ENCODE measurements around the gene TWIST2.

TWIST2 gene

GRCh38 chr2:238891457-238892203, 43.7 kb downstream of the TWIST2 start:
- no peak for DNase-seq

DNA sequence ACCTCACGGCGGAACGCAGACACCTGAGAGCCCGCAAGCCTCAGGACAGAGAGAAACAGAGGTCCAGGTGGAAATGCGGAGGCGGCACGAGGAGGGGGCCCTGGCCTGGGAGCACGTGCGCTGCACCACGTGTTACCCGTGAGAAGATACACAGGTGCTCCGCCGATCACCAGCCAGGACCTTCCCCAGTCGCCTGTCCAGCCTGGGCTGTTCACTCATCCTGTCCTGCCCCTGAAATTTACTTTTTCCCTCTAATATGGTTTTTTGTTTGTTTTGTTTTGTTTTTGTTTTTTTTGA, 44.3 kb downstream of the TWIST2 start:
- no peak for DNase-seq

- no peak for DNase-seq
Measured at GRCh38 chr2:238892796-238893195, 44.9 kb downstream of the TWIST2 start.

- no peak for DNase-seq
Measured at GRCh38 chr2:238893349-238894000, 45.6 kb downstream of the TWIST2 start.

DNA sequence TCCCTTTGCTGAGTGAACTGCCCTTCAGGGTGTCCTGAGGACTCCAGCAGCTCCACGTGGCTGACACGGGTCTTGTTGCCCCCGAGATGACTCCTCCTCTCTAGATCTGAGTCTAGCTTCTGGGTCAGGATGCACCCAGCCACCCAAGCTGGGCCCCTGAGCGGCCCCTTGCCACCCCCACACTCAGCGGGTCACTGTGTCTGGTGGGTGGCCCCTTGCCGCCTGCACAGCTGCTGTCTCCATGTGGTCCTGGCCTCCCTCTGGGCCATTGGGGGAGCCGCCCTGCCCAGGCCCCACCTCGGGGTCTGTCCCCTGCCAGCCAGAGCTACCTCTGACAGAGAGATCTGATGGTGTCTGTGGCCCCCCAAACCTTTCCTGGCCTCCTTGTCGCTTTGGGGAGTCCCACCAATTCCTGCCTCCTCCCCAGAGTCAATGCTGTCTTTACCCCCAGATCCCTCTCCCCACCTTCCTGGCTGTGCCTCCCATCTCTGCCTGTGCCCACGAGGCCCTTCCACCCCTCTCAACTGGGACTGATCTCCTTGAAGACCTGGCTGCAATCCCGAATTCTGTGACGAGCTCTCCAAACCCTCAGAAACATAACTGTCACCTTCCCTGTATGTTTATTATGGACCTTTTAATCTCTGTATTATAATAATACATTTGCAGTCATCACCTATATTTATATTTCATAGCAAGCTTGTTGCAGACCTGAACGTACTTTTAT, 46.5 kb downstream of the TWIST2 start:
- no peak for DNase-seq

- no peak for DNase-seq
Measured at GRCh38 chr2:238894950-238895298, 47.0 kb downstream of the TWIST2 start.

DNA sequence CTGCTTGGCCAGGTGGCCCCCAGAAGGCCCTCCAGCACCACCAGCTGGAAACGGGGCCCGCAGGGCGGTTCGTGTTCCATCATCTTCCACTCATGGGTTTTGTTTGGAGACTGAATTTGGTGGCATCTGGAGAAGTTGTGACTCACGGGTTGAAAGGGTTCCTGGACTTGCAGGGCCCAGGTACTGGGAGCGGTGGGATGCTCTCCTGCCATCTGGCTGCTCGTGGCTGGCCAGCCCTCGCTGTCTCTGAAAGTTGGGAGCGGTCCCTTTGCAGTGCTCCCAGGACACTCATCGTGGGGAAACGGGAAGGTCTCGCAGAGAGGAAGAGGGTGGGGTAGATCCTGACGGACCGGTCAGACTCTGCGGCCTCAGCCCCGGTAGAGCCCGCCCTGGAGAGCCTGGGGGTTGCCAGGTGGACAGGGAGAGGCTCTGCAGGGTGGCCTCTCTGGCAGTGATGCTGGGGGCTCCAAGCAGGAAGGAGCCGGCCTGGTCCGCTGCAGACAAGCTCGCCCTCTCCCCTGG, 47.5 kb downstream of the TWIST2 start:
- DNase-seq = no peak

- no peak for DNase-seq
Measured at GRCh38 chr2:238895891-238896600, 48.2 kb downstream of the TWIST2 start.

DNA sequence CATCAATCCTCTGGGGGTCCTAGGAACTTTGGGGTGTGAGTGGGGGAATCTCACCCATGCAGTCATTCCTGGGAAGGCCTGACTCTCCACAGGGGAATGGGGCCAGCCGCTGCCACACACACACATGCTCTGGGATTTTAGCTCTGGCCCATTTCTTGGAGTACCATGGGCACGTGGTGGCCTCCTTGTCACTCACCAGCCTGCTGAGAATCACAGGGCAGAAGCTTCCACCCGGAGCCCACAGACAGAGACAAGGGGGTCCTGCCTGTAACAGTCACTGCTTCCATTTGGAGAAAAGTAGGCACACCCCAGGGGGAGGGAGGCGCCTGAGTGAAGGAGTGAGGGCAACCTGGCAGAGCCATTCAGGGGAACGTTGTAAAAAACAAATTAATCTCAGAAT, 48.8 kb downstream of the TWIST2 start:
- DNase-seq = no peak

GRCh38 chr2:238897122-238897880, 49.4 kb downstream of the TWIST2 start:
- no peak for DNase-seq

DNA sequence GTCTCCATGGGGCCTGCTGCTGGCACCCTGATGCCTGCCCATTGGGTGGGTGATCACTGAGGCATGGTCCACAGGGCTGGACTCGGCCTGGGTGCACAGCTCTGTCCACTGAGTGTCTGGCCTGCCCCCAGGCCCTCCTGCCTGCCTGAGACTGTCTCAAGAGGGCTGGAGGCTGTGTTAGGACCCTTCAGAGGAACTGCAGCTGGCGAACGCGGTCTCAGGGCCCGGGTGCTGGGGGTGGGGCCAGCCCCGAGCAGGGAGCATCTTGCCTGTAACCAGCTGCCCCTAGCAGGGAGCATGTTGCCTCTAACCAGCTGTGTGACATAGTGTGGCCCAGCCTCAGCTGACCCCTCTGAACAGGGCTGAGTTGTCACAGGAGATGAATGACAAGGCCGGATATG, 50.0 kb downstream of the TWIST2 start:
- DNase-seq = no peak

- no peak for DNase-seq
Measured at GRCh38 chr2:238898534-238899281, 50.8 kb downstream of the TWIST2 start.

DNA sequence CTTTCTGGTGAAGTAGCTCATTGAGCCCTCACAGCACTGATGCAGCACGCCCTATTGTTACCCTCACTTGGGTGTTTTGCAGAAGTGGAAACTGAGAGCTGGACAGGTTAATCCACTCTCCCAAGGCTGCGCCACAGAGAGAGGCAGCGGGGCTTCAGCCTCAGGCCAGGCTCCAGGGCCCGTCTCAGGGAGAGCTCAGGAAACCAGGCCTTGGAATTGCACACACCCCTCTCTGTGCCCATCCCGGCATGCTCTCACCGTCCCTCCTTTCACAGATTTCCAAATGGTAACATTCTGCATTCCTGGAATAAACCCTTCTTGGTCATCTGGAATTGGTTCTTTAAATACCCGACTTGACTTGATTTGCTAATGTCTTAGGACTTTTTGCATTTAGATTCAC, 51.5 kb downstream of the TWIST2 start:
- no peak for DNase-seq

GRCh38 chr2:238900511-238900910, 52.6 kb downstream of the TWIST2 start:
- no peak for DNase-seq

- no peak for DNase-seq
Measured at GRCh38 chr2:238901461-238902057, 53.7 kb downstream of the TWIST2 start.

DNA sequence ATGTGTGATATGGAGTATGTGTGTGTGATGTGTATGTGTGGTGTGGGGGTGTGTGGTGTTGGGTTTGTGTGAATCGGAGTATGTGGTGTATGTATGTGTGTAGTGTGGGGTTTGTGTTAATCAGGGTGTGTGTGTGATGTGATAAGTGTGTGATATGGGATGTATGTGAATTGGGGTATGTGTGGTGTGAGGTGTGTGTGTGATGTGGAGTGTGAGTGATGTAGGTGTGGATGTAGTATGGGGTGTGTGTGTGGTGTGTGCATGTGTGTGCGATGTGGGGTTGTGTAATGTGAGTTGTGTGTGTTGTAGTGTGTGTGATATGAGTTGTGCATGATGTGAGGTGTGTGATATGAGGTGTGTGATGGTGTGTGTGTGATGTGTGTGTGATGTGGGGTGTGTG, 54.4 kb downstream of the TWIST2 start:
- no peak for DNase-seq

DNA sequence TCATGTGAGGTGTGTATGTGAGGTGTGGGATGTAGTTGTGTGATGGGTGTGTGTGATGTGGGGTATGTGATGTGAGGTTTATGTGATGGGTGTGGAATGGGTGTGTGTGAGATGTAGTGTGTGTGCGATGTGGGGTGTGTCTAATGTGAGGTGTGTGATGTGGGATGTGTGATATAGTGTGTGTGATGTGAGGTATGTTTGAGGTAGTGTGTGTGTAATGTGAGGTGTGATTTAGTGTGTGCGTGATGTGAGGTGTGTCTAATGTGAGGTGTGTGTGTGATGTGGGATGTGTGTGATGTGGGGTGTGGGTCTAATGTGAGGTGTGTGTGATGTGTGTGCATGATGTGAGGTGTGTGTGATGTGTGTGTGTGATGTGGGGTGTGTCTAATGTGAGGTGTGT, 55.3 kb downstream of the TWIST2 start:
- DNase-seq = no peak

DNA sequence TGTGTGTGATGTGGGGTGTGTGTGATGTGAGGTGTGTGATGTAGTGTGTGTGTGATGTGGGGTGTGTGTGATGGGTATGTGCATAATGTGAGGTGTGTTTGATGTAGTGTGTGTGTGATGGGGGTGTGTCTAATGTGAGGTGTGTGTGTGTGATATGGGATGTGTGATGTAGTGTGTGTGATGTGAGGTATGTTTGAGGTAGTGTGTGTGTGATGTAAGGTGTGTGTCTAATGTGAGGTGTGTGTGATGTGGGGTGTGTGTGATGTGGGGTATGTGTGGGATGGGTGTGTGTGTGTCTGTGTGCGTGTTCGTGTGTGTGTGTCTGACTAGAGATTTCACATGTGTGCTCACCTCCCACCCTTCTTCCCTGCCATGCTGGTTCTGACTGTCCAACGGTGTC, 56.3 kb downstream of the TWIST2 start:
- no peak for DNase-seq

GRCh38 chr2:238904716-238905115, 56.8 kb downstream of the TWIST2 start:
- no peak for DNase-seq

DNA sequence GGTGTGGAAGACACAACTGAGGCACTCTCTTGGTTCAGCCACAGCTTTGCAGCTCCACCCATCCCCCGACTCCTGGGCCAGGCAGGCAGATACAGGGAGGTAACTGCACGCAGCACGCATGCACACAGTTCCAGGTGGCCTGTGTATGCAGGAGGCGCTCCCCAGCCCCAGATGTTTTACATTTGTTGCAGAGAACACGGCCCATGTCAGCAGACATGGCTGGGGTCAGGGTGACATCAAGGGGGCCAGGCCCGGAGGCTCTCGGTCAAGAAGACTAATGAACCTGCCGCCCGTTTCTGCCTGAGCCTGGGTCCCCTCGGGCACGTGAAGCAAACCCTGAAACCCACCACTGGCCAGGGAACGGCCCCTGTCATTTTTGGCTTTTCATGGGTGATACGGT, 57.3 kb downstream of the TWIST2 start:
- no peak for DNase-seq

GRCh38 chr2:238905644-238906043, 57.8 kb downstream of the TWIST2 start:
- DNase-seq = no peak

All from activated CD4-positive, alpha-beta T cell treated with anti-CD3 and anti-CD28 coated beads for 4 hours (primary cell).